T-cell (primary cell): ENCODE results near the gene FSTL4. TPM values are rescaled to one million over a fixed set of nuclear protein-coding genes. Genes with fewer than 3 reads are reported as not detected.

ENCODE experiments used
- ATAC-seq, 4 experiments: fragments of 200-7000 bp in 3 of 4; fragments of 150-1000 bp in 1 of 4; cut with Tn5 transposase; replicated peaks in 1 of 4; 1 replicate in 3 of 4; 2 replicates in 1 of 4; pipeline ENCODE4 v1.10.0; 2021; ENCODE audit warnings: moderate library complexity in 3 of 4, mild to moderate bottlenecking in 2 of 4, moderate number of reproducible peaks in 1 of 4
- CTCF ChIA-PET, 2 donors: fragments of 300-600 bp; sonication (Branson Sonifier 250); formaldehyde crosslinking; loops; one replicate each; lab custom pipeline; 2022; ENCODE audit warnings: antibody characterized with exemption in 2 of 2; lab: Charles Lee
- POLR2A ChIA-PET, 2 donors: fragments of 300-600 bp; sonication (Branson Sonifier 250); formaldehyde crosslinking; loops; one replicate each; lab custom pipeline; 2022; ENCODE audit warnings: antibody characterized with exemption in 2 of 2; lab: Charles Lee
- DNase-seq, 35 experiments: peaks; one replicate each; pipeline versions ENCODE4 v3.0.0 to v3.0.0-alpha.2; 2013 to 2023
- H3K27ac ChIP-seq: one replicate; pipeline ENCODE4 v1.5.1; 2013; ENCODE audit warnings: low read length
- H3K27me3 ChIP-seq, 2 experiments: replicated peaks in 1 of 2; 1 replicate in 1 of 2; 2 replicates in 1 of 2; pipeline versions ENCODE4 v1.6.1 to v1.7.0; 2013; ENCODE audit warnings: low read length in 1 of 2, mixed read lengths in 1 of 2; ENCODE audit not compliant: control insufficient read depth in 2 of 2, insufficient read depth in 2 of 2; ENCODE audit errors: extremely low read depth in 1 of 2
- H3K36me3 ChIP-seq, 2 donors: 1 replicate in 1 of 2; 2 replicates in 1 of 2; pipeline versions ENCODE4 v1.6.1 to v1.7.0; 2013; ENCODE audit warnings: low read length in 1 of 2; ENCODE audit not compliant: control insufficient read depth in 2 of 2, insufficient read depth in 1 of 2; ENCODE audit errors: extremely low read depth in 1 of 2
- H3K4me1 ChIP-seq, 2 experiments: 1 replicate in 1 of 2; 2 replicates in 1 of 2; pipeline versions ENCODE4 v1.6.1 to v1.7.0; 2013; ENCODE audit warnings: low read length in 2 of 2, mixed read lengths in 1 of 2; ENCODE audit not compliant: insufficient read depth in 2 of 2, control insufficient read depth in 1 of 2; ENCODE audit errors: extremely low read depth in 1 of 2
- H3K4me3 ChIP-seq, 2 donors: 1 replicate in 1 of 2; 2 replicates in 1 of 2; pipeline versions ENCODE4 v1.5.1 to v1.7.0; 2013; ENCODE audit warnings: mild to moderate bottlenecking in 2 of 2, low read length in 1 of 2, moderate library complexity in 1 of 2; ENCODE audit not compliant: control insufficient read depth in 1 of 2; ENCODE audit errors: extremely low read depth in 1 of 2
- H3K9me3 ChIP-seq: 2 replicates; pipeline ENCODE4 v1.7.0; 2013
- H3K27ac Mint-ChIP-seq, 2 donors: one replicate each; pipeline ENCODE4 v1.8.0; 2020 to 2021; ENCODE audit warnings: mild to moderate bottlenecking in 2 of 2, mixed read lengths in 2 of 2
- H3K27me3 Mint-ChIP-seq, 2 donors: one replicate each; pipeline ENCODE4 v1.8.0; 2021 to 2022; ENCODE audit warnings: mixed read lengths in 2 of 2
- H3K36me3 Mint-ChIP-seq: one replicate; pipeline ENCODE4 v1.8.0; 2021; ENCODE audit warnings: mixed read lengths
- H3K4me1 Mint-ChIP-seq, 3 donors: one replicate each; pipeline ENCODE4 v1.8.0; 2020 to 2022; ENCODE audit warnings: mixed read lengths in 3 of 3, mild to moderate bottlenecking in 1 of 3
- H3K4me3 Mint-ChIP-seq, 3 donors: one replicate each; pipeline ENCODE4 v1.8.0; 2020 to 2022; ENCODE audit warnings: mild to moderate bottlenecking in 3 of 3, mixed read lengths in 3 of 3, moderate library complexity in 3 of 3
- H3K9me3 Mint-ChIP-seq, 3 donors: one replicate each; pipeline ENCODE4 v1.8.0; 2020 to 2022; ENCODE audit warnings: mixed read lengths in 3 of 3
- WGBS: methylation state at CpG from one replicate; pipeline ENCODE4 v1.1.5; 2013; ENCODE audit warnings: missing lambda C conversion rate; ENCODE audit not compliant: insufficient coverage; 5-methylcytosine and 5-hydroxymethylcytosine counted together
- total RNA-seq, 35 experiments: library from RNA in 6 of 35; stranded (reverse) in 6 of 35; fragments of 120-200 nt in 1 of 35; gene quantifications; one replicate each; pipeline versions ENCODE4 v1.2.1 to v1.2.4 and lab custom pipeline; 2013 to 2026

Gene FSTL4
- total RNA-seq, 5 donors from 2014 or later (not counting 1 experiment from before 2014, with no cell fraction given), result 1.6 TPM; not detected in 3

- no peaks in the 10 kb centered on the region for H3K4me1 ChIP-seq
- 69% methylated on average over 3 of the region's 5 CpGs for WGBS
- no peak overlapping the region for H3K27ac ChIP-seq
- no peaks in the 10 kb centered on the region for H3K36me3 ChIP-seq
- no peaks in the 10 kb centered on the region for H3K9me3 ChIP-seq
- H3K4me1 Mint-ChIP-seq, result no peaks in the 10 kb centered on the region
- CTCF ChIA-PET, result no interaction called here
- no peak for ATAC-seq
- POLR2A ChIA-PET, result no interaction called here
- peaks cover 0 to 3% of the 10 kb centered on the region in 2 experiments for H3K27me3 ChIP-seq
- H3K27me3 Mint-ChIP-seq, result peaks cover 0 to 13% of the 10 kb centered on the region in 2 donors
- no peak for DNase-seq
- H3K36me3 Mint-ChIP-seq, result no peaks in the 10 kb centered on the region
- no peaks in the 10 kb centered on the region for H3K9me3 Mint-ChIP-seq
- no peak overlapping the region for H3K4me3 ChIP-seq
- no peak overlapping the region for H3K4me3 Mint-ChIP-seq
- no peak overlapping the region for H3K27ac Mint-ChIP-seq
These were observed 128.8 kb downstream of the FSTL4 start for GRCh38 chr5:133483406-133484090.

GRCh38 chr5:133482028-133482427 lies 130.3 kb downstream of the FSTL4 start:
- H3K9me3 ChIP-seq, result no peaks in the 10 kb centered on the region
- H3K27ac ChIP-seq, result no peak overlapping the region
- Mint-ChIP-seq H3K27me3 (peaks cover 0 to 17% of the 10 kb centered on the region in 2 donors), H3K4me3 (no peak overlapping the region), H3K4me1 (no peaks in the 10 kb centered on the region), H3K36me3 (no peaks in the 10 kb centered on the region), H3K9me3 (no peaks in the 10 kb centered on the region), H3K27ac (no peak overlapping the region)
- CTCF ChIA-PET, result no interaction called here
- H3K27me3 ChIP-seq, result no peaks in the 10 kb centered on the region
- POLR2A ChIA-PET, result interaction anchor here in 1 of 2 donors (0.6 kb wide), 1 partner anchor 10 kb away, joined by 3 read pairs; no protein-coding TSS in a partner anchor
- ATAC-seq (no peak), DNase-seq (no peak)
- no peaks in the 10 kb centered on the region for H3K4me1 ChIP-seq
- H3K36me3 ChIP-seq, result no peaks in the 10 kb centered on the region
- no peak overlapping the region for H3K4me3 ChIP-seq
- 87% methylated on average over 3 of the region's 3 CpGs for WGBS

DNA sequence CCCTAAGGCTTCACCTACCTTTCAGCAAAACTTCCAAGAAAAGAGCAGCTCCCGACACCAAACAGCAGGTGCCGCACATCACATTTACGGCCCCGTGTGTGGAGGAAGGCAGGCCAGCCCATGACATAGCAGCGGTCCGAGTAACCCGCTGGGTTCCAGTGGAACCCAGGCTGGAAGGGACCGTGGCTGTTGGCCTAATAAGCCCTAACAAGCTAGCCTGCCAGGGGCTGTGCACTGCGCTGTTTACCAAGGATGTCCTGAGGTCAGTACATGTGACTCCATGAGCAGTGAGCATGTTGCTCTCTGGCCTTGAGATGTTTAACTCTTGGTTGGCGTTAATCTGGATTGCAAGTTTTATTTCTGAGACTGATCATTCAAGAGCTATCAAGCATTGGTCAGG lies 131.5 kb downstream of the FSTL4 start:
- Mint-ChIP-seq H3K4me3 (no peak overlapping the region), H3K36me3 (no peaks in the 10 kb centered on the region)
- WGBS, result 91% methylated on average over 10 of the region's 10 CpGs

DNA sequence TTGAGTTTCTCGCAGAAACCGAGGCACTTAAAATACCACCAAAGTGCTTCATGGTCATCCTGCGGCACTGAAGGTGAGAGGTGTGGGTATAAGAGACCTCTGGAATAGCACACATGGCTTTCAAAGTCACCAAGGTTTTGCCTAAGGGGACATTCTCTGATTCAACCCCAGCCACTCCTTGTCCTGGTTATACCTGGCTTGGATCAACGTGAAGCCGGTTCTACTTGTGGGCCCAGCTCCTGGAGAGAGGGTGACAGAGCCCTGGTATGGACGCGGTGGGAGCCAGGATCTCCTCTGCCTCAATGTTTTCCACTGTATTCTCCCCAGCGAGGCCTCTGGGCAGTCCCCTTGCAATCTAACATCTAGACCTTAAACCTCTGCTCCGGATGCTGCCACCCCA lies 132.0 kb downstream of the FSTL4 start:
- no peak for ATAC-seq
- WGBS, result 96% methylated on average over 4 of the region's 9 CpGs

More for the DNA sequence above, 131.5 kb downstream of the FSTL4 start:
- no peak overlapping the region for H3K27ac Mint-ChIP-seq
- peaks cover 0 to 13% of the 10 kb centered on the region in 2 donors for H3K27me3 Mint-ChIP-seq
- CTCF ChIA-PET, result no interaction called here
- Histone ChIP-seq H3K36me3 (no peaks in the 10 kb centered on the region), H3K4me1 (no peaks in the 10 kb centered on the region), H3K27me3 (no peaks in the 10 kb centered on the region), H3K9me3 (no peaks in the 10 kb centered on the region), H3K27ac (no peak overlapping the region), H3K4me3 (no peak overlapping the region)
- DNase-seq (no peak), ATAC-seq (no peak)
- H3K9me3 Mint-ChIP-seq, result no peaks in the 10 kb centered on the region
- POLR2A ChIA-PET, result no interaction called here
- H3K4me1 Mint-ChIP-seq, result no peaks in the 10 kb centered on the region

DNA sequence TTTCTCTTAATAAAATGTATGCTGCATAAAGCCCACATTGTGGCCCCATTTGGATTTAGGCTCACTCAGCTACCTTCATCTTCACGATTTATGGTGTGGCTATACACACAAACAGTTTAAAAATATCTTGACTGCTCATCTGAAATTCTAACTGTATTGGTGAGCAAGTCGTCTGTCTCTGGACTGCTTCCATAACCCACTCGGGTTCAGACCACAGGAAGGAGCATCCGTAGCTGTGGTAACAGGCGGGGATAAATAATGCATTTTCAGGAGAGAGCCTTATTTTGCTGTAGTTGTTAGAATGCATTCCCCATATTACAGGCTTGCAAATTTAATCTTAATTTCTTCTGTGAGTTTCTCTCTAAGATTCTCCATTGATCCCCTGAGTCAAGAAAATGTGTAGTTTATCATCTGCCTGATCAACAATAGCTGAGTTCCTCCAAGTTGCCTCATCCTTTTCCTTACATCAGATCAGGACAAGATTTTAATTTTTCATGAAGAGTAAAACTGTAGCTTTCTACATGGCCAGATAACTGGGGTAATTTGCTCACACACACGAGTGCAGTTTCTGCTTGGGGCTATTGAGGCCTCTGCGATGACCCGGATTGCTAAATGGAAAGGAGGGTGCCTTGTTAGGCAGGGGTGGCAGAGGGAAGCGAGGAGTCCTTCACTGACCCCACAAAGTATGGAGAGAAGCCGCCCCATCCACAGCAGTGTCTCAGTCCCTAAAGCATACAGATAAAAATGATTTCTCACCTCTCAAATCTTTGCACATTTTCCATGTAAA lies 133.9 kb downstream of the FSTL4 start:
- no peak overlapping the region for H3K4me3 ChIP-seq
- H3K36me3 ChIP-seq, result no peaks in the 10 kb centered on the region
- H3K36me3 Mint-ChIP-seq, result no peaks in the 10 kb centered on the region
- CTCF ChIA-PET, result no interaction called here
- H3K4me3 Mint-ChIP-seq, result no peak overlapping the region
- H3K27me3 Mint-ChIP-seq, result peaks cover 11 to 15% of the 10 kb centered on the region in 2 donors
- H3K27ac ChIP-seq, result no peak overlapping the region
- H3K4me1 Mint-ChIP-seq, result peaks cover 0 to 11% (median 2%) of the 10 kb centered on the region in 3 donors
- H3K4me1 ChIP-seq, result no peaks in the 10 kb centered on the region
- no peak for DNase-seq
- POLR2A ChIA-PET, result no interaction called here
- no peaks in the 10 kb centered on the region for H3K9me3 Mint-ChIP-seq
- H3K27ac Mint-ChIP-seq, result no peak overlapping the region
- H3K27me3 ChIP-seq, result peaks cover 0 to 7% of the 10 kb centered on the region in 2 experiments
- no peaks in the 10 kb centered on the region for H3K9me3 ChIP-seq
- no peak for ATAC-seq
- WGBS, result no CpG with 5 or more reads among the region's 10 CpGs

More for the DNA sequence above, 132.0 kb downstream of the FSTL4 start:
- no peak overlapping the region for H3K4me3 Mint-ChIP-seq
- no peaks in the 10 kb centered on the region for H3K36me3 Mint-ChIP-seq
- H3K4me1 Mint-ChIP-seq, result no peaks in the 10 kb centered on the region
- Histone ChIP-seq H3K9me3 (no peaks in the 10 kb centered on the region), H3K27ac (no peak overlapping the region), H3K4me3 (no peak overlapping the region), H3K4me1 (no peaks in the 10 kb centered on the region), H3K36me3 (no peaks in the 10 kb centered on the region), H3K27me3 (no peaks in the 10 kb centered on the region)
- H3K27me3 Mint-ChIP-seq, result peaks cover 0 to 12% of the 10 kb centered on the region in 2 donors
- no peak overlapping the region for H3K27ac Mint-ChIP-seq
- no peak for DNase-seq
- no peaks in the 10 kb centered on the region for H3K9me3 Mint-ChIP-seq
- POLR2A ChIA-PET, result no interaction called here
- CTCF ChIA-PET, result no interaction called here

DNA sequence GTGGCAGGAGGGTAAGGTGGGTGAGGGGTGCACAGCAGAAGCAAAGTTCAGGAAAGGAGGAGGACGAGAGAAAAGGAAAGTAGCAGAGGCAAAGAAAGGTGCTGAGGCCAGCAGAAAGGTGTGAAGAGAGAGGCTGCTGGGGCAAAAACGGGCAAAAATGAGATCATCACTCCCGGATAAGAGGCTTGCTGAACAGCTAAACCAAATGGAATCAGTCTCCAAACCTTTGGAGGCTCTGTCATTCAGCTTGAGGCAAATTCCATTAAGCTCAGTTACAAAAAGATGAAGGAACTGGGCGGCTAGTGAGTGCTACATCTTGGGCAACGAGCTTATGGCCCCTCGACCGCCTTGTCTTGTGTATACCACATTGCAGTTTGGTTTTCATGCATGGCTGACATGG lies 136.4 kb downstream of the FSTL4 start:
- Mint-ChIP-seq H3K4me3 (no peak overlapping the region), H3K27me3 (peaks cover 11 to 17% of the 10 kb centered on the region in 2 donors), H3K9me3 (no peaks in the 10 kb centered on the region), H3K27ac (no peak overlapping the region), H3K36me3 (no peaks in the 10 kb centered on the region), H3K4me1 (peaks cover 0 to 11% (median 2%) of the 10 kb centered on the region in 3 donors)
- no peak overlapping the region for H3K27ac ChIP-seq
- H3K4me3 ChIP-seq, result no peak overlapping the region
- no peaks in the 10 kb centered on the region for H3K4me1 ChIP-seq
- WGBS, result 80% methylated on average over 7 of the region's 7 CpGs
- ATAC-seq, result no peak
- H3K36me3 ChIP-seq, result no peaks in the 10 kb centered on the region
- POLR2A ChIA-PET, result no interaction called here
- H3K9me3 ChIP-seq, result no peaks in the 10 kb centered on the region
- CTCF ChIA-PET, result no interaction called here
- DNase-seq, result no peak
- peaks cover 3 to 7% of the 10 kb centered on the region in 2 experiments for H3K27me3 ChIP-seq
